ENCODE results near the gene MAD1L1. TPM values are rescaled to one million over a fixed set of nuclear protein-coding genes. Genes with fewer than 3 reads are reported as not detected.

Gene MAD1L1
- total RNA-seq, 2 donors from 2014 or later, result 46.7 to 66.0 TPM

DNA sequence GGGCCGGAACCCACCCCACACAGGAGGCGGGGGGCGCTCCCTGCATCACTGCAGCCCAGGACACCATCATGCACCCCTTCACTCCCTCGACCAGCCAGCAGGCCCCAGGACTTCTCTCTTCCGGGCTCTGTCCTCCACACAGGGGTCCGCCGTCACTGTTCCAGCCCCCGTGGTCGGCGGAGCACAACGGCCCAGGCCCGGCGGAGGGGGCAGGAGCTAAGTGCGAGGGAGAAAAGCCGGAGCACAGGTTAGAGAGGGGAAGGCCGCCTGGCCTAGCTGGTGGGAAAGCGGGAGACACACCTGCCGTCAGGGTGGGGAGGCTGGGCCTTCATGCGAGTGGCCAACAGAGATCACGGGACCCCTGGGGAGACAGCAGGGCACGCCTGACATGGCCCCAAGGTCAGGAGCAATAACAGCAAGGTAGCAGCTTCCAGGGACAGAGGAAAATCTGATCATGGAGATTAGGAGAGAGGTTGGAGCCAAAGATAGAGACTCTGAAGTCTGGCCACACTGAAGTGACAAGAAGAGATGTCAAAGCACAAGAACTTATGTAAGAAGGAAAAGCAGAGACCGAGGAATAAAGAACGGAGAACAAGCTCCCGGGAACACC is 151.1 kb downstream of the MAD1L1 start:
- Mint-ChIP-seq H3K27me3 (no peaks in the 10 kb centered on the region), H3K36me3 (ENCODE audit: low read depth) (no peaks in the 10 kb centered on the region), H3K9me3 (no peaks in the 10 kb centered on the region), H3K4me3 (no peak overlapping the region), H3K4me1 (peaks cover 5% of the 10 kb centered on the region), H3K27ac (no peak overlapping the region)
- ATAC-seq (replicated peaks), result no peak

DNA sequence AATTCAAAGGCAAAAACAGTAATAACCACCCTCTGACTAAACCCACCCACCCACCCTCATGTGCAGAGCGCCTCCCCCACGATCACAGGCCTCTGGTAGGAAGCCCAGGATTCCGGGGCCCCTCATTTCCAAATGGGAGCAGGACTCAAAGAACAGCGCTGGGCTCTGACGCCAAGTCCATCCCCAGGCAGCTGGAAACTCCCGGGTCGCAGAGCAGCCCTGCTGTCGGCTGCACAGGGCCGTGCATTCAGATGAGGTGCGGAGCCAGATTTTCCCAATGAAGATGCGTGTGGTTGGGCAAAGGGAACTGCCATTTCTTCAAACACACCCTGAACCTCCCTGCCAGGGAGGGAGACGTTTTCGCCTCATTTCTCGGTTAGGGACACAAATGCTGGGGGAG is 152.3 kb downstream of the MAD1L1 start:
- no peak for ATAC-seq (replicated peaks)
- Mint-ChIP-seq H3K36me3 (ENCODE audit: low read depth) (no peaks in the 10 kb centered on the region), H3K27ac (no peak overlapping the region), H3K27me3 (no peaks in the 10 kb centered on the region), H3K9me3 (no peaks in the 10 kb centered on the region), H3K4me3 (no peak overlapping the region), H3K4me1 (peaks cover 5% of the 10 kb centered on the region)

DNA sequence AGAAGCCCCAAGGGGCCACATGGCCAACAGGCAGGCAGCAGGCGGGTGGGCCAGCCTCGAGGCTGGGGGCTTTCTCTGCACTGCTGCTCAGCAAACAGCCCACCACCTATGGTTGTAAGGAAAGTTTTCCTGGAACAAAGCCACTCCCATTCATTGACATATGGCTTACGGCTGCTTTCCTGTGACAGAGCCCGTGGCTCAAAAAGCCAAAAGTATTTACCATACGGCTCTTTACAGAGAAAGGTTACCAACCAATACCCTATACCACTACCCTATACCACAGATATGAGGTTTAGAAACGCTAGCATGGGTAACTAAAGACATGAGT is 152.7 kb downstream of the MAD1L1 start:
- Mint-ChIP-seq H3K27me3 (no peaks in the 10 kb centered on the region), H3K36me3 (ENCODE audit: low read depth) (no peaks in the 10 kb centered on the region), H3K4me1 (peaks cover 3% of the 10 kb centered on the region), H3K4me3 (no peak overlapping the region), H3K9me3 (no peaks in the 10 kb centered on the region), H3K27ac (no peak overlapping the region)
- ATAC-seq (replicated peaks), result no peak

DNA sequence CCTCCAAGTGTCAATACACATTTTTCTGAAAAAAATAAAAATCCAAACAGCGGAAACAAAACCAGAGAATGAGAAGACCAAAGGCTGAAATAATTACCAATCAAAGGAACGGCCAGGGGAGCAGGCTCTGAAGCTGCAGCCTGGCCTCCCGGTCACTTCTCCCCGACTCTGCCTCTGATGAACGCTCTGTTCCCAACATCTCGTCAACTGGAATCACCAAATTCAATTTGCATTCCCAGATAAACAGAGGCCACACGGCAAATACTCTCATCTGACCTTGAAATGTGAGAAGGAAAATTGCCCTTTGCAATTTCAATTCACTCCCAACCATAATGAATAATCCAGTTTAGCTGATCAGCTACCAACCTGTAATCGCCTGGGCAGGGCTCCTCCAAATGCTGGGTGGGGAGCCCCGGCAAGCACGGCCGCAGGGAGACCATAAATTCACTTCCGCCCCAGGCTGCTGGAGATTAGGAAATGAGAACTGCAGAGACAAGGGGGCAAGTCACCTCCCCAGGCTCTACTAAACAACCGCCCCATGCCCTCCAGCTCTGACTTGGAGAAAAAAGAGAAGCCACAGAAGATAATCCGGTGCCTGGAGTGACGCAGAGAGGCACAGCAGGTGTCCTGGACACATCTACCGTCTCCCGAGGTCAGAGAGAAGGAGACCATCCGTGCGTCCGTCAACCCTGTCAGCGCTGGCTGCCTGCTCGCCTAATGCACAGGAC is 153.2 kb downstream of the MAD1L1 start:
- H3K4me3 Mint-ChIP-seq, result no peak overlapping the region
- H3K4me1 Mint-ChIP-seq, result no peaks in the 10 kb centered on the region
- no peak overlapping the region for H3K27ac Mint-ChIP-seq
- no peaks in the 10 kb centered on the region for H3K9me3 Mint-ChIP-seq
- no peaks in the 10 kb centered on the region for H3K36me3 Mint-ChIP-seq (ENCODE audit: low read depth)
- ATAC-seq (replicated peaks), result no peak
- H3K27me3 Mint-ChIP-seq, result no peaks in the 10 kb centered on the region

DNA sequence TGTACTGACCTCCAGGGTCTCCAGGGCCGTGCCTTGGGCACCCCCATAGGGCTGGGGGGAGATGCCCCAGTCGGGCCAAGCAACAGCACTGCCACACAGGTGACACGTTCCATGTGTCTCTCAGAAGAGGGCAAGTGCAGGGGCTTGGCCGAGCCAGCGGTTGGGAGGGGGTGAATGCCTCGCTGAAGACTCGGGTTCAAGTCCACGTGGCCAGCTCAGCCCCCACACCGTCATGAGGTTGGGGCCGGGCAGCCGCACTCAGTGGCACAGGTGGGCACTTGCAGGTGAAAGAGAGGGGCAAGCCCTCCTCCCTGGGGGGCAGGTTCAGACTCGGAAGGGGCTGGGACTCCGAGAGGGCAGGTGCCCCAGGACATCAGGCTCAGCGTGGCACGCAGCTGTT is 153.8 kb downstream of the MAD1L1 start:
- H3K36me3 Mint-ChIP-seq (ENCODE audit: low read depth), result no peaks in the 10 kb centered on the region
- H3K27me3 Mint-ChIP-seq, result no peaks in the 10 kb centered on the region
- no peaks in the 10 kb centered on the region for H3K9me3 Mint-ChIP-seq
- ATAC-seq (replicated peaks), result no peak
- no peaks in the 10 kb centered on the region for H3K4me1 Mint-ChIP-seq
- no peak overlapping the region for H3K4me3 Mint-ChIP-seq
- no peak overlapping the region for H3K27ac Mint-ChIP-seq

- Mint-ChIP-seq H3K27ac (no peak overlapping the region), H3K9me3 (no peaks in the 10 kb centered on the region), H3K4me1 (no peaks in the 10 kb centered on the region), H3K27me3 (no peaks in the 10 kb centered on the region), H3K4me3 (no peak overlapping the region), H3K36me3 (ENCODE audit: low read depth) (no peaks in the 10 kb centered on the region)
- no peak for ATAC-seq (replicated peaks)
Observed at GRCh38 chr7:2076649-2077064, 156.1 kb downstream of the MAD1L1 start.

DNA sequence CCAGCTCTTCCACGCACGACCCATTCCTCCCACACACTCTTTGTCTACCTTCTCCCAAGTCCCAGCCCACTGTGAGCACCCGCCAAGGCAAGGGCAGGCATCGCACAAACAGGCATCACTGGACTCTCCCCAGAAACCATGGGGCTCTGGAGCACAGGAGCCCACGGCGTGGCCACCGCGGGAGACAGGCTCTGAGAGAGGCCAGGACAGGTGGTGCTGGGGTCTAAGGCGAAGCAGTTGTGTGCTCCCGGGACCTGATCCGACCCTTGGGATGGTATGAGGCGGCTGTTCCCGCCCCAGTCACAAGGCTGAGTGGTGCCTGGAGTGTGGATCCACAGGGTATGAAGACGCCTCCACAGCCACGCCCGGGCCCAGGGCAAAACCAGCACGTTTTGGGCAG is 156.9 kb downstream of the MAD1L1 start:
- Mint-ChIP-seq H3K9me3 (no peaks in the 10 kb centered on the region), H3K27me3 (no peaks in the 10 kb centered on the region), H3K4me3 (no peak overlapping the region), H3K27ac (no peak overlapping the region), H3K36me3 (ENCODE audit: low read depth) (no peaks in the 10 kb centered on the region), H3K4me1 (no peaks in the 10 kb centered on the region)
- ATAC-seq (replicated peaks), result no peak

- Mint-ChIP-seq H3K4me1 (no peaks in the 10 kb centered on the region), H3K27me3 (no peaks in the 10 kb centered on the region), H3K36me3 (ENCODE audit: low read depth) (no peaks in the 10 kb centered on the region), H3K9me3 (no peaks in the 10 kb centered on the region), H3K27ac (no peak overlapping the region), H3K4me3 (no peak overlapping the region)
- no peak for ATAC-seq (replicated peaks)
Observed at GRCh38 chr7:2074691-2075090, 158.1 kb downstream of the MAD1L1 start.

DNA sequence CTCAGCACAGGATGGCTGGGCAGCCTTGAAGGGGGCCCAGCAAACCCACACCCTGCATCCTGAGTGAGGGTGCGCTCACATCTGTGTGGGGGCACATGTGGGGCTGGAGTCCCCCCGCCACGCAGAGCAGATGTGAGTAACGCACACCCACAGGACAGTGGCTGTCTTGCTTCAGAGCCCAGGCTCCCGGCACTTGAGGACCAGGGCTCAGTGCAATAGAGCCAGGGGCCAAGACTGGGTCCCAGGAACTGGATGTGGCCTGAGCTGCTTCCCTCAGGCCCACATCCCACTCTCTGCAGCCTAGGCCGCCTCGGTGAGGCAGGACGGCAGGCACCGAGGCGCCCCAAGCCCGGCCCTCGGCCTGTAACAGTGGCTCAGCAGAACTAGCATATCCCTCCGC is 159.9 kb downstream of the MAD1L1 start:
- H3K36me3 Mint-ChIP-seq (ENCODE audit: low read depth), result no peaks in the 10 kb centered on the region

DNA sequence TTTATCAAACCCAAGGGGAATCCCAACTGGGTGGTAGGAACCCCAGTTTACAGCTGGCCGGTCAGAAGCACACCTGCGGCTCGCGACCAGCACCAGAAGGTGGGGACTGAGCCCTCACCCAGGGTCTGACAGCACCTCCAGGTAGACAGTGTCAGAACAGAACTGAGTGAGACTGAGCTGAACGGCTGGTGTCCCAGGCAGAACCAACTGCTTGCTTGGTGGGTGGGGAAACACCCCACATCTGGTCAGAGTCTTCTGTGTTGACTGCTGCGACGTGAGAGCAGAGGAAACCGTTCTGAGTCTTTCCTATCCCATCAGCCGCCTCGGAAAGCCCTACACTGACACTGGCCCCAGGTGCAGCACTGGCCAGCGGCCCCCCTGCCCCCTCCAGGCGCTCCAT is 160.7 kb downstream of the MAD1L1 start:
- no peak for ATAC-seq (replicated peaks)
- Mint-ChIP-seq H3K27ac (no peak overlapping the region), H3K27me3 (no peaks in the 10 kb centered on the region), H3K4me3 (no peak overlapping the region), H3K9me3 (no peaks in the 10 kb centered on the region), H3K36me3 (ENCODE audit: low read depth) (no peaks in the 10 kb centered on the region), H3K4me1 (no peaks in the 10 kb centered on the region)

More for the DNA sequence above, 159.9 kb downstream of the MAD1L1 start:
- Mint-ChIP-seq H3K9me3 (no peaks in the 10 kb centered on the region), H3K4me3 (no peak overlapping the region), H3K27me3 (no peaks in the 10 kb centered on the region), H3K27ac (no peak overlapping the region), H3K4me1 (no peaks in the 10 kb centered on the region)
- no peak for ATAC-seq (replicated peaks)

DNA sequence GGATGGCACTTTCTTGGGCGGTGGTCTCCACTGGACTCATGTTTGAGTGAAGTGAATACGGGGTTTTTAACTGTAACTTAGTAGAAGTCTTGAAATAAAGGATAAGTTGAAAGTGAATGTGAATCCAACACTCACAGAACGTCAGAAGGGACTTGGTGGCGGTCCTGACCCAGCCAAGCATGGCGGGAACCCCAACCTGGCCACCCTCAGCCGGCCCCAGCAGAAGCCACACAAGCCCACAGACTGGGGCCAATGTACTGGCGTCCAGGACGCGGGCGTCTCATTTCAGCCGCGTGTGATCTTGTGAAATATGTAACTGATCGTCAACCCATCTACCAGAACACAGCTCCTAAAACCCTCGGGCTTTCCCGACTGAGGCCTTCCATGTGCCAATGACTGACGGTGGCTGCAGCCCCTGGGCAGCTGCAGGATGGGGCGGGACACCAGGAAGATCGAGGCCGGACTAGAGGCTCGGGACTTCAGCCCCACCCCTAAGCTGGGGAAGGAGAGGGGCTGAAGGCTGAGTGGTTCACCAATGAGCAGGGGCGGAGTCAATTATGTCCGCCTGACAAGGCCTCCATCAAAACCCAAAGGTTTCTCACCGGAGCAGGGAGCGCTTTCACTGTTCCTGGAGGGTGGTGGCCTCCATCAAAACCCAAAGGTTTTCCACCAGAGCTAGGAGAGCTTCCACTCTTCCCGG is 161.5 kb downstream of the MAD1L1 start:
- ATAC-seq (replicated peaks), result no peak
- H3K36me3 Mint-ChIP-seq (ENCODE audit: low read depth), result no peaks in the 10 kb centered on the region
- no peak overlapping the region for H3K4me3 Mint-ChIP-seq

GRCh38 chr7:2070151-2070763 is 162.5 kb downstream of the MAD1L1 start:
- ATAC-seq (replicated peaks), result no peak
- Mint-ChIP-seq H3K9me3 (no peaks in the 10 kb centered on the region), H3K4me3 (no peak overlapping the region), H3K27ac (no peak overlapping the region), H3K4me1 (no peaks in the 10 kb centered on the region), H3K36me3 (ENCODE audit: low read depth) (no peaks in the 10 kb centered on the region), H3K27me3 (no peaks in the 10 kb centered on the region)

More for the DNA sequence above, 161.5 kb downstream of the MAD1L1 start:
- Mint-ChIP-seq H3K4me1 (no peaks in the 10 kb centered on the region), H3K27me3 (no peaks in the 10 kb centered on the region), H3K27ac (no peak overlapping the region), H3K9me3 (no peaks in the 10 kb centered on the region)

GRCh38 chr7:2069472-2069860 is 163.3 kb downstream of the MAD1L1 start:
- Mint-ChIP-seq H3K36me3 (ENCODE audit: low read depth) (no peaks in the 10 kb centered on the region), H3K27ac (no peak overlapping the region), H3K27me3 (no peaks in the 10 kb centered on the region), H3K4me3 (no peak overlapping the region), H3K9me3 (no peaks in the 10 kb centered on the region), H3K4me1 (no peaks in the 10 kb centered on the region)
- ATAC-seq (replicated peaks), result no peak

GRCh38 chr7:2068693-2069471 is 163.9 kb downstream of the MAD1L1 start:
- H3K27ac Mint-ChIP-seq, result no peak overlapping the region
- no peaks in the 10 kb centered on the region for H3K27me3 Mint-ChIP-seq
- H3K4me1 Mint-ChIP-seq, result peaks cover 1% of the 10 kb centered on the region
- no peak overlapping the region for H3K4me3 Mint-ChIP-seq
- no peaks in the 10 kb centered on the region for H3K36me3 Mint-ChIP-seq (ENCODE audit: low read depth)
- no peak for ATAC-seq (replicated peaks)
- H3K9me3 Mint-ChIP-seq, result no peaks in the 10 kb centered on the region

Data from activated T-helper 17 cell treated with anti-CD3 and anti-CD28 coated beads, Interleukin-2, amount 50 U/mL, for 72 hours (primary cell).